Loucy (cell line): Measurements from ENCODE around the gene MAP3K5.

Experiments used
- CTCF ChIP-seq: fragments of 200-600 bp; sonication (generic); conservative IDR thresholded peaks from 2 replicates; pipeline ENCODE4 v1.5.1; 2014; ENCODE audit warnings: mild to moderate bottlenecking, antibody characterized with exemption, low read length
- EZH2phosphoT487 ChIP-seq: fragments of 200-600 bp; IDR thresholded peaks from 2 replicates; pipeline ENCODE4 v1.6.1; 2018; ENCODE audit warnings: antibody characterized with exemption, mild to moderate bottlenecking, moderate library complexity, borderline replicate concordance

- TF ChIP-seq CTCF, result no peak
- TF ChIP-seq EZH2phosphoT487, result no peak
Measured at GRCh38 chr6:136762022-136762975, 30.0 kb downstream of the MAP3K5 start.
